GM19468 (cell line): ENCODE measurements around the gene TLCD4.
"Not testable (repeated sequence)": the region's sequence is repeated elsewhere in the genome, so short reads cannot be mapped to it uniquely, and the experiment has no call there.

Experiments
- ATAC-seq: cut with Tn5 transposase; IDR thresholded peaks from one replicate; pipeline ENCODE4 v1.9.1; 2021; ENCODE audit warnings: mild to moderate bottlenecking, moderate library complexity, moderate number of reproducible peaks; ENCODE audit not compliant: unreplicated experiment; ENCODE audit errors: extremely low read depth

TLCD4 gene

DNA sequence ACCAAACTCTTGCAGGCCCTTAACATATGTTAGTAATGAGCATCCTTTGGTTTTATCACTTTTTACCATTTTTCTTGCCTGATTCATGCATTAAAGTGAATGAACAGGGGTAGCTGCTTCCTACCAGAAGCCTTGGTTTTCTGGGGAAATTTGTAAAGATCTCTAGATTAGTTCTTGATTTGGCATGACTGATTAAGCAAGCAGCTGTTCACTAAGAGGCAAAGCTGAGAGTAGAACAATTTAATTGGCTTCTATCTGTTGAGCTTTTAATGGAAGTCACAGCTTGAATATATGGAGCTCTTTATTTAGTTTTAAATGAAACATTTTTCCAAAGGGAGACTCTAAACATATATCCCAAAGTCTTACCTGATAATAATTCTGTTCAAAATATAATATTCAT is 23.6 kb downstream of the TLCD4 start:
- no peak for ATAC-seq

DNA sequence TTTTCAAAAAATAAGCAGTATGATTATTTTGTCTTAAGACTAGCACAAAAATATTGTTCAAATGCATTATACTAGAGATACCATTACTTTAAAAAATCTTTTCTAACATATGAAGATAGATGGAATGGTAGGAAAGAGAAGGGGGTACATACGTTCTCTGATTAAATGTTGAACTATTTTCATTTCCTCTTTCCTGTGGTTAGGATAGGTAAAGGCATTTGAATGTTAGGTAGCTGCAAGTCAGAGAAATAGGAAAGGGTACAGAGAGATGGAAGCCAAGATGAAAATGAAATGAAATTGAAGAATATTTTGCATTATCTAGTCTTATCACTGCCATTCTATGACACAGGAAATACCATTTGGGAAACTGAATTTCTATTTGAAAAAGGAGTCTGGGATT is 28.3 kb downstream of the TLCD4 start:
- no peak for ATAC-seq

DNA sequence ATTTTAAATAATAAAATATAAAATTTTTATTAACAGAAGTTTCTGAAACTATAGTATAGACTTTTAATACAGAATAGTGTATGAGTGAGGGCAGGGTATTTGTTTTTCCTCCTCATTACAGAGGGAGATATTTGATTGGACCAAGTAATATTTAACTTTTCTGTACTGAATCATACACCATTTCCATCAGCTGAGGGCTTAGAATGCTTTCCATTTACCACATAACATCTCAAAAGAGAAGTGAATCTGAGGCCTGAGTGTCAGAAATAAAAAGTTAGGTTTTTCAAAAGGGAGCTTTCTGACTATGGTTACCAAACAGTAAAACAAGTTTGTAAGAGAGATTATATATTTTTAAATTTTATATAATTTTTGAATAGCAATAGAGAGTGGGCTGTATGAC is 29.5 kb downstream of the TLCD4 start:
- ATAC-seq, result no peak

DNA sequence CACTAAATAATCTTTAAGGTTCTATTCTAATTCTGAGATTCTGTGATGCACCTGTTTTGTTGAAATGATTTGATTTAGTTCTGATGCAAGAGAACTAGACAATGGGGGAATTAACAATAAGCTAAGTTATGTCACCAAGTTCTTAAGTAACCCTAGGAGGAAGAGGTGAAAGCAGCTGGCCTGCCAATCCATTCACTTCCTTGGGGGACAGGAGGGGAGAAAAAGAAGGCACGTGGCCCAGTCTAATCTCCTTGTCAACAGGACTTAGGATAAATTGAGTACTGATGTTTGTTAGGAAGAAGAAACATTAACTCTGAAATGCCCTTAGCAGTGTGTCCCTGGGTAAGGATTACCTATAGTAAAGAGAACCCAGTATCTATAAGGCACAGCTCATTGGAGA is 36.9 kb downstream of the TLCD4 start:
- ATAC-seq, result no peak

DNA sequence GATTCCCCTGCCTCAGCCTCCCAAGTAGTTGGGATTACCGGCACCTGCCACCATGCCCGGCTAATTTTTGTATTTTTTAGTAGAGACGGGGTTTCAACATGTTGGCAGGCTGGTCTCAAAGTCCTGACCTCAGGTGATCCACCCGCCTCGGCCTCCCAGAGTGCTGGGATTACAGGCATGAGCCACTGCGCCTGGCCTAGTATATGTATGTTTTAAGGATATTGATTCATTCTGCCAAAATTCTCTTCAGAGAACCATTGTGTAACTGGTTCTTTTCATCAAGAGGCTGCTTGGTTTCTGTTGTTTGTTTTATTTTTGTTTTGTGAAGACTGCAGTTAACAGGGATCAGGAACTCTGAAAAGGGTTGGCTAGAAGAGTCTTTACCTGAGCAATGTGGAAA is 48.4 kb downstream of the TLCD4 start:
- not testable (repeated sequence) for ATAC-seq
